HG03103 (cell line): Measurements from ENCODE around the gene PNMA1.
A peak's percentile ranks its signal among the peaks of the same experiment; 100 is the strongest.

Source experiments
- ATAC-seq: cut with Tn5 transposase; IDR thresholded peaks from one replicate; pipeline ENCODE4 v1.9.1; 2021; ENCODE audit warnings: low read depth; ENCODE audit not compliant: unreplicated experiment

PNMA1 gene, protein sequence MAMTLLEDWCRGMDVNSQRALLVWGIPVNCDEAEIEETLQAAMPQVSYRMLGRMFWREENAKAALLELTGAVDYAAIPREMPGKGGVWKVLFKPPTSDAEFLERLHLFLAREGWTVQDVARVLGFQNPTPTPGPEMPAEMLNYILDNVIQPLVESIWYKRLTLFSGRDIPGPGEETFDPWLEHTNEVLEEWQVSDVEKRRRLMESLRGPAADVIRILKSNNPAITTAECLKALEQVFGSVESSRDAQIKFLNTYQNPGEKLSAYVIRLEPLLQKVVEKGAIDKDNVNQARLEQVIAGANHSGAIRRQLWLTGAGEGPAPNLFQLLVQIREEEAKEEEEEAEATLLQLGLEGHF

DNA sequence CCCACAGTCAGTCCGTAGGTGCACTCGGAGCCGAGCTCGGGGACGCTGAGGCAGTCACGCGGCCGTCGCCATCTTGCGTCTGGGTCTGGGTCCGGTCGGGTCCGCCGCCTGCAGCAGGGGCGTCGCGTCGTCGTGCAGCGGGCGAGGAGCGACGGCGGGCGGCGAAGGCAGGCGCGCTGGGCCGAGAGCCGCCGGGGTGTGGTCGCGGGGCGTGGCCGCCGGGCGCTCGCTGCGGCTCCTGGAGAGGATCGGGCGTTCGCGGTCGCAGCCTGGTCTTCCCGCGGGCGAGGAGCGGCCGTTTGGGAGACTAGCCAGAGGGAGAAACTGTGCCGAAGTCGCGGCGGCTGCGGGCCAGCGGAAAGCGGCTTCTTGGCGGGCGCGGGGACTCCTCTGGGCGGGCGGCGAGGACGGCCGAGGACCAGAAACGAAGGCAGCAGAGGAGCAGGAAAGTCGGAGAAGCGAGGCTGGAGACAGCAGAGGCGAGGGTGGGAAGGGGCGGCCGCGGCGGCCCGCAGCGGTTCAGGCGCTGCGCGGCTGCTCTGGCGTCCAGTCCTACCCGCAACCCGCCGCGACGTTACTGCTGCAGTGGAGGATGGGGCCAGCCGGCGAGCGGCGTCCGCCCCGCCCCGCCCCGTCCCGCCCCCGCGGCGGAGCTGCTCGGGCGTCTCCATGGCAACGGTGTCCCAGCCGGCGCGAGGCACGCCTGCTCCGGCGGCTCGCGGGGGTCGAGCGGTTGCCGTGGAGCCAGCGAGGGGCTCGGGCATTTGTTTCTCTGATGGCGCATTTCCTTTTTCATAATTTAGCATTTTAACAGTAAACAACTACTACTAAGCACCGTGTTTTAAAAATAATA is at the start of gene PNMA1:
PNMA1 (minus strand) TSS at position 582 of the 853 bp plus-strand sequence. CDS start 745 bp downstream, outside the sequence.
- peak; percentile 54 for ATAC-seq

DNA sequence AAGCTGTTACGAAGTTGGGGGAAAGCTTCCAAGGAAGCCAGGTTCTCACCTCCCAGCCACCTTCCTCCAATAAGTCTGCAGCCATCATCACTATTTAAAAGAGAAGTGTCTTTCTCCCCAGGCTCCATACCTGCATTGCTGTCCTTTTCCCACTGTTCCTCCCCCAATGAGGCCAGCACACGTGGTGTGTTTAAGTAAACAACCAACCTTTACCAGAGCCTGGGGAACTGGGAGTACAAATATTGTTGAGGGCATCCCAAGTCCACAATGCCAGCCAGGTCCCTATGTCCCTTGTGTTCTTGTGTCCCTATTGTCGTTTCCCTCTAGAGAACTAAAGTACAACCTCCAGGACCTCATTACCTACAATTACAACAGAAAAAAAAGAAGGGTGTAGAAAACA is 49.2 kb upstream of the PNMA1 start:
- no peak for ATAC-seq

DNA sequence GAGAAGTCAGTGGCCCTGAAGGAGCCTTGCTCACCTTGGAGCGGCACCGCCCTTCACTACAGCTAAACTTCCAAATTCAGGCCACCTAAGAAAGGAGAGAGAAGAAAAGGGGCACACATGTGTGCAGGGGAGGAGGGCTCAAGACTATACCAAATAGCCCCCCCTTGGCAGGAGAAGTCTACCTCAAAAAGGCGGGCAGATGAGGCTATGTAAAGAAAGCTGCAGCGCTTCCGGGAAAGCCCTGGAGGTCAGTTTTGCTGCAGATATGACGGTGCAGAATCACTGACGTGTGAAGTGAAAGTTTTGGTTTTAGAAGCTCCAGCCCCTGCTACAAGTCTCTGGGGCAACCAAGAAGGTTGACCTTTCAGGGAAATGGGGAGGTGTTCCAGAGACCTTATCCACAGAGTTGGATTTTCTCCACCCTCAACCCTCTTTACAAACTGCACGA is 48.2 kb upstream of the PNMA1 start:
- no peak for ATAC-seq

DNA sequence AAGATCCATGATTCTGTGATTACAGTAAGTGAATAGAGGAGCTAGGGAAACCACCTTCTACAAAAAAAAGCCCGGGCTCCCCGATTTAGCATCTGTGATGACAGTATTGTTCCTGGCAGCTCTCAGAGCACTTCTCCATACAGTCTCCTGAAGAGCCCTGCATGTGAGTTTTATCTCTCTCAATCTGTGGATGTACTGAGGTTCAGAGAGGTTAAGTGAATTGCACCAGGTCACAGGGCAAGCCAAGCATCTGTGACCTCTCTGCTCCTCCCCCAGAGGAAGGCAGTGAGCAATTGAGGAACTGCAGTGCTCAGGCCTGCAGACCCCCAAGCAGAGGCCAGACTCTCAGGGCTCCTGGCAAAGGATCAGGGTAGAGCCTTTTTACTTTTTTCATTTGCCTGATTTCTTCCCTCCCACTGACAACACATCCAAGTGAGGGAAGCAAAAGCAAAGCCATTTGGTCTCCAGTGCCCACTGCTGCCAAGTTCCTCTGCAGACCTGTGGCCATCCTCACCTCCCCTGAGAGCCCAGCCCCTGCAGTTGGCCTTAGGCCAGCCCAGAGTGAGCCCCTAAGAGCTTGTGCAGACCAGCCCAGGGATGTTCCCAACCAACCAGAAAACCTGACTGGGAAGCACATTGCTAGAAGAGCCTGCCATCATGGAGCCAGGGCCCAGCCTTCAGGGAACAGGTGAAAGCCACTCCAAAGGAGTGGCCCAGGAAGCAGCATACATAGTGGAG is 47.6 kb upstream of the PNMA1 start:
- ATAC-seq, result no peak

DNA sequence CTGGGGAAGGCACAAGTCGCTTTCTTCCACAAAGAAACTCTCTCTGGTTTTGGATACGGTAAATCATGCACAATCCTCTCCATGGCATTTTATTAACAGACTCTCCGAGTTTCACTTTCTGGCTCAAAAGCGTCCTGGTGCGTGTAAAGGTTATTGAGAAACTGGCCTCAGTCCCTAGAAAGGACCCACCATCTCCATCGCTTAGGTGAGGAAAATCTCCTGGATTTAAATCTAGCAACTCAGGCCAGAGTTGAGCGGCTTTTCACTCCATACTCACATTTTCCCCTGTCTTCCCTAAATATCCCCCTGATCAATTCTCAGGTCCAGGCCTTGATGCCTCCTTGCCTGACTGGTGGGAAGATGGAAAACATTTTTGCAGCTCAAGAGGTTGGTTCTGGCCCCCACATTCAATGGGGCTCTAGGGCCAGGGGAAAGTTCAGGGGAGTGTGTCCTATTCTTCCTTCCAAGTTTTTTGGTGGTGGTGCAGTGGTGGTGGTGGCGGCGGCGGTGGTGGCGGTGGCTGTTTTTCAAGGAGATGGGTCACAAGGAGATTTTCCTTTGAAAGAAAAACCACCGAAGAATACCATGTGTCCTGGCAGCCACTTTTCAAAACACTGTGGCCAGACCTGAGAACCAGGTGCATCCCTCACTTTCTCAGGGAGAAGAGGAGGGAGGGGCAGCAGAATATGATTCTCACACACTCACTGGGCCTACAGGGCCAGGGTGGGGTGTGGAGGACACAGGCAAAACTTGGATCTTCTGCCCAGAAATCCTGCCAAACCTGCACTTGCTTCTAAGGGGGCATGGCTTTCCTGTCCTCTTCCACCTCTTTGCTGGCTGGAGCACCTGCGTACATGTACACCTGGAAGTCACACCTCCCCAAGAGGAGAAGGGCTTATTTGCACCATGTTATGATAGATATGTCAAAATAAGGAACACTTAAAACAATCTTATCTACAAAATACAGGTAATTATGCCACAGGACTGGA is 46.7 kb upstream of the PNMA1 start:
- no peak for ATAC-seq

DNA sequence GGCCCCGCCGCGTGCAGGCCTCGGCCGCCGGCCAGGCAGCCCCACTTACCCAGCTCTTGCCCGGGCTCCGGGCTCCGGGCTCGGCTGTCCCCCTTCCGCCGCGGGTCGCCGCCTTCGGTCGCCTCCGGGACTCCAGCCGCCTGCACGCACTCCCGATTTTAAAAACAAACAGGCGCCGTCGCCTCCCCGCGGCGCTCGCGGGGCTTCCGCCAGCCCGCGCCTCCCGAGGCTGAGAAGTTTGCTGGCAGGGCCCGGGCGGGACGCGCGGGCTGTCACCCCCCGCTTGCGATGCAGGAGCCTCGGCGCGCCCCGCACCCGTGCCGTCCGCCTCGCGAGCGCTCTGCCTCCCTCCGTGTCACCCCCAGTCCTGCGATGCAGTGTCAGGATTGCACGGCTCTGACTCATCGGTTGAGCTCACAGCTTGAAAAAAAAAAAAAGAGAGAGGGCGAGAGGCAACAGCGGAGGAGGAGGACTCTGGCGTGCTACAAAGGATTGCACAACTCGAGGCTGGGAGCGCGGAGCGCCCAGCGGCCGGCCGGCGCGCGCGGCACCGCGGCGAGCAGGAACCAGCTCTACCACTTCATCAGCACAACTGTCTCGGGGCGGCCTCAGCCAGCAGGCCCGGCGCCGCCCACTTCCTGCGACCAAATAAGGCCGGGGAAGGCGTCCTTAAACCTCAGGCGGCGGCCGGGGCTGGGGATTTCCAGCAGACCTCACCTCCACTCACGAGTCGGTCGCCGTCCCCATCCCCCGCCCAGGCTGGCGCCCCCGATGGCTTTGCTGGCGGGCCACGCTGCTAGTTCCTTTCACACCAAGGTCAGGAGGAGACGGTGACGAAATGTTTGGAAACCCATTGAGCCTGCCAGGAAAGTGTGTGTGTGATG is 45.8 kb upstream of the PNMA1 start:
- peak; percentile 45 for ATAC-seq

DNA sequence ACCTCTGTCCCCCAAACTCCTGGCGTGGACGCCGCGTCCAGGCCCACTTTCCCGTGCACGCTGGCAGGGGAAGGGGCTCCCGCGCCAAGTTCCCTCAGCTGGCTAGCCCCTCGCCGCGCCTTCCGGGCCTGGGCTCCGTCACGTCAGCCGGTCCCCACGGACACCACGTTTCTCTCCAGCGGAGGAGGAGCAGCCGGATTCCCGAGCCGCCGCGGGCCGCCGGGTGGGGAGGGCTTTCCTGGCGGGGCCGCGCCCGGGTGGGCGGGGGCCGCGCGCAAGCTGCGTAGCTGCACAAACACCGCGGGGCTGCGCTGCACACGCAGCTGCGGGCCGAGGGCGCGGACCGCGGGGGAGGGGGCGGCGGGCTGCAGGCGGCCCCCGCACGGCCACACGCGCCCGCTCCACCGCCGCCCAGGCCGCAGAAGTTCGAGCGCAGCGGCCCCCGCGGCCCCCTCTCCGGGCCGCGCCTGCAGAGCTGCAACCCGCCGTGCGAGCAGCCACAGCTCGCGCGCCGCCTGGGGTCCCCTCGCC is 45.1 kb upstream of the PNMA1 start:
- ATAC-seq, result no peak

DNA sequence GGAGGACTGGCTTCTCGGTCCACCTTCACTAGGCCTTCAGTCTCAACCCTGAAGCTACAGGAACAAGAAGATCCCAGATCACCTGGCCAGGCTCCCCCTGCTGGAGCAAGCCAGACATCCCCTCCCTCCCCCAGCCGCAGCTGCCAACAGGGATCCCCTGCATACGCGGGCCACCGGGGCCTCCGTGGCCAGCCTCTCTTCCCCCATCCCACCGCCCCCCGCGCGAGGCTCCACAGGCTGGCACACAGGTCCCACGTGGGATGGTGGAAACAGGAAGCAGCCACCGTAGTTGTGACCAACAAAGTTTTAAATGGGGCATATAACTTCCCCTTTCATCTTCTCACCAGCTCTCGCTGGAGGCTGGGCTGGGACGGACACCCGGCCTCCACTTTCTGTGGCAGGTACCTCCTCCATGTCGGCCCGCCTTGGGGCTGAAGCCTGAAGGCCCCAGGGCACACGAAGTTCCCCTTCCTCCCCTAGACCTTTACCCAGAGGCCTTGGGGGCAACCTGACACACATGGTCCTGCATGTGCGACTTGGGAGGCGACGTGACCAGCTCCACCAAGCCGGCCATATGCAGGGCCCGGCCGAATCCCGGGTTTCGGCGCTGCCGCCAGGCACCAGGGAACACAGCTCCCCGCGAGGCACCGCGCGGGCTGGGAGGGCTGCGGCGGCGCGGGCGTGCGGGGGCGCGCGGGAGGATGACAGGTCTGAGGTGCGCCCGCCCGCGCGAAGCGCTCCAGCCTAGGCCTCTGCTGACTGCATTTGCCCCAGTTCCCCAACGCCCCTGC is 44.4 kb upstream of the PNMA1 start:
- ATAC-seq, result no peak

DNA sequence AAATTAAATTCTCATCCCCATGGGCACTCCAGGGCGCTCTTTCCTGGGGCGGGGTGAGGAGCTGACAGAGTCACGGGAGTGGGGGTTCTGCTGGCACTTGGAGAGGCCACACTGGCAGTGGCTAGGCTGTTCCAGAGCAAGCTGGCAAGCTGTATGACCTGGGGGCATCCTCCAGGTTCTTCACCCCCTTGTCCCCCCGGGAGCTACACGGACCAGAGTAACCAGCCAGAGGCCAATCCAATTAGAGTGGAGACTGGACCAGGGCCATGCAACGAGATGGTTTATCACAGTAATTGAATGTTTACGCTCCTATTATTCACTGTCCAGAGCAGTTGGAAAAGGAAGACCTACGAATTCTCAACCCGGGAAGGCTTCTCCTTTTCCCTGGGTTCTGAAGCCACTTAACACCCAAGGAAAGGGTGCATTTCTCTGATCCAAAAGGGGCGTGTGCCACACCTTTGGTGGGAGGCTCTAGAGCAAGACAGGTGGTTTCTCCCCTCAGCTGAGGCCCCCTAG is 43.8 kb upstream of the PNMA1 start:
- ATAC-seq, result no peak

DNA sequence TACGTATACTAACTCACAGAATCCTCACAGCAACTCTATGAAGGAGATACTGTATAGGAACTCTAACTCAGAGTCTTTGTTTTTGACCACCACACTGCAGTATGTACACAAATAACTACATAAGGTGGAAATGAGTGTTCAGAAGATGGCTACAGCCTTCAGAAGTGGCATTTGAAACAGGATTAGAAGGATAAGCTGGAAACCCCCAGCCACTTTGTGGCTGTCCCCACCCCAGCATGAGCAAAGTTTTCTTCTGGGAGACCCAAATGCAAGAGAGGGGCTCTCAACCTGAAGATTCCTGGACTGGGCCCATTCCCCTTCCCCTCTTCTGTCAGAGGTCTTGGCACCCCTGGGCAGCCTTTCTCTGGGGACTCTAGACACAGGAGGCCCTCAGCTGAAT is 43.2 kb upstream of the PNMA1 start:
- no peak for ATAC-seq

DNA sequence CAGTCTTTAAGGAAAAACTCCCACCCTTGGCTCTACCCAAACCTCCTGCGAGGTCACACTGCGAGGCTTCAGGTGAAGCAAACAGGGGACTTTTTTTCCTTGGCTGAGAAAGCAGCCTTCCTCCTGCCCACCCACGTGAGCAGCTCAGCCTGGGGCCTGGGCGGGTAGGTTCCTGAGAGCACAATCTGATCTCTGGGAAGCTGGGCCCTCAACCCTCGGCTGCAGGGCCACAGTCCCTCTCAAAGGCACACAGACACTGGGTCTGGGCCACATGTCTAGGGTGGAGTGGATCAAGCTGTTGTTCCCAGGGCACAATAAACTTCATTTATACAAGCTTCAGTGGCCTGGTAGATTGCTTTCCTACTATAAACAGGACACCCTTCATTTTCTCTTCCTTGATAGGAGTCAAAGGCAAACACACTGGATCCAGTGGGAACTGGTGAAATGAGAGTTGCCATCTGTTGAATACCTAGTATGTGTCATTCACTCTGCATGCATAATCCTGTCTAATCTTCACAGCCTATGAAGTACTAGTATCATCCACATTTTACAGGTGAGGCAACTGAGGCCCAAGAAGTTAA is 41.3 kb upstream of the PNMA1 start:
- no peak for ATAC-seq

DNA sequence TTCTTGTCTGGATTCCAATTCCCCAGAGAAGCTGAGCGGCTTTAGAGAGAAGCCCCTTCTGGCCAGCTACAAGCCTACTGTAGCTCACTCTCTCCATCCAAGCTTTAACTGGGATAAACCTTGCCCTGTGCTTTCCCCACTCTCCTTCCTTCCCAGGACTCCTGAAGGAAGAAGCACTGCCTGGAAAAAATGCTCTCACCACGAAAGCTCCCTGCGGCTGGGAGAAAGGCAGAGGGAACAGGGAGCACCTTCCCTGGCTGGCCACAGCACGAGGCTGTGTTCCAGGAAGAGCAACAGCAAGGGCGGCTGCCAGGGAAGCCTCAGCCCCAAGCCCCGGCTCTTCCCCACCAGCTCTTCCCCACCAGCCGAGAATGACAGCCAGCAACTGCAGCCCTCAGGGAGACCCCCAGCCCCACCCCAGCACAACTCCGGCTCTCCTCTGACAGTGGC is 40.8 kb upstream of the PNMA1 start:
- no peak for ATAC-seq

DNA sequence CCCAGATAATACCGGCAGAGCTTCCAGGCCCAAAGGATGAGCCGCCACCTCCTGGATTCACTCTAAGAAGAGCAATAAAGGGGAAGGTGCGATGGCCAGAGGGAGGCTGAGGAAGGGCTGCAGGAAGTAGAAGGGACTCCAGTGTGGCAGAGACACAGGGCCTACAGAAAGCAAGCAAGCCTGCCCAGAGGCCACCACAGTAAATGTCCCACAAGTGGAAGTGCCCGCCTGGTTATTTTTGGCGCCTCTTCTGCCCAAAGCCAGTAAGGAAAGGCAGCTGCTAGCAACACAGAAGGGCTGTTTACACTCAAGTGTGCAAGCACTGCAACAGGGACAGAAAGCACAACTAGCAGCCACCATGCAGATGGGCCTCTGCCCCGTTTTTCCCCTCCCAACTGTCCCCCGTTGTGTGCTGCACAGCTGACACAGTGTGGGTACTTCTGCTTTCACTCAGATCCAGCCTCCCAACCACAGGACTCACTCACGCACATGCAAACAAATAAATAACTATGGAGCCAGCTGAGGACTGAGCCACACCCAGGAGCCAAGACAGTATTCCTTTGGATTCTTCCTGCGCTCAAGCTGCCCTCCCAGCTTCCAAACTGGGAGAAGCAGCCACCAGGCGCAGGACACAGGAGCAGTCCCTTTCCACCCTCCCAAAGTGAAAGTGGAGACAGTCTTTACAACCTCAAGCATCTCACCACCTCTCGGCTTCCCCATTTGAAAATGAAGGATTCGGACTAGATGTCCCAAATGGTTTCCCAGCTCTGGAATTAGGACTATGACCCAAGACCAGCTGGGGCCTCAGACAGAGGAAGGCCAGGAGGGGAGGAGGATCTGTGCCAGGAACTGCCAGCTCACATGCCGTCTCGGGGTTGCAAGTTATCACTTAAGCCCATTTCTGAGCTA is 40.0 kb upstream of the PNMA1 start:
- ATAC-seq, result peak; percentile 37

DNA sequence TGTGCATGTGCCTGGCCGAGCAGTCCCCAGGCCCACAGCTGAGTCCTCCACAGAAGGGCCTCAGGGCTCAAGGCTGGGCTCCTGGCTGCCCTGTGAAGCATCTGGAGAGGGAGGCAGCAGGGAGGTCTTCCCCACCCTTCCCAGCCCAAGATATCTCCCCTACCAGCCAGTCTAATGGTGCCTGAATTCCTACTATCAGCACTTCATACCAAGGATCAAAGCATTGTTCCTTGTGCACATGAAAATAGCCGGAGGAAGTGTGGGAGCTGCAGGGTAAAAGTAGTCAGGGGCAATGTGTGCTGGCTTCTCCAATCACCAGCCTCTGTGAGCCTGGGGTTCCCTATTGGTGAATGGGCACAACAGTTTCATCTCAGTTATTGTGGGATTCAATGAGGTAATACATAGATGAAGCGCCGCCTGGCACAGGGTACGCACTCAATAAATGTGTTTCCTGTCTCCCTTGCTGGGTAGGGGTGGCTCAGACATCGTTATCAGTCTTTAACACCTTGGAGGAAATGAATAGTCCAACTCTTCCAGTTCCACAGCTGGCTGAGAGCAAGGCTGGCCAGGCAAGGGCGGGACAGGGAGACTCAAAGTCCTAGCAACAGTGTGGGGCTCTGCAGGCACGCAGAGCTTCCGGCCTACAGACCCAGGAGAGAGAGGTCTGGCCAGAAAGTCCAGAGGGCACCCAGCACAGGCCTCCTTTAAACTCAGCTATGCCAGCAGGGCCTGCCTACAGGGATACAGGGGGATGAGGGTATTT is 39.1 kb upstream of the PNMA1 start:
- ATAC-seq, result no peak

DNA sequence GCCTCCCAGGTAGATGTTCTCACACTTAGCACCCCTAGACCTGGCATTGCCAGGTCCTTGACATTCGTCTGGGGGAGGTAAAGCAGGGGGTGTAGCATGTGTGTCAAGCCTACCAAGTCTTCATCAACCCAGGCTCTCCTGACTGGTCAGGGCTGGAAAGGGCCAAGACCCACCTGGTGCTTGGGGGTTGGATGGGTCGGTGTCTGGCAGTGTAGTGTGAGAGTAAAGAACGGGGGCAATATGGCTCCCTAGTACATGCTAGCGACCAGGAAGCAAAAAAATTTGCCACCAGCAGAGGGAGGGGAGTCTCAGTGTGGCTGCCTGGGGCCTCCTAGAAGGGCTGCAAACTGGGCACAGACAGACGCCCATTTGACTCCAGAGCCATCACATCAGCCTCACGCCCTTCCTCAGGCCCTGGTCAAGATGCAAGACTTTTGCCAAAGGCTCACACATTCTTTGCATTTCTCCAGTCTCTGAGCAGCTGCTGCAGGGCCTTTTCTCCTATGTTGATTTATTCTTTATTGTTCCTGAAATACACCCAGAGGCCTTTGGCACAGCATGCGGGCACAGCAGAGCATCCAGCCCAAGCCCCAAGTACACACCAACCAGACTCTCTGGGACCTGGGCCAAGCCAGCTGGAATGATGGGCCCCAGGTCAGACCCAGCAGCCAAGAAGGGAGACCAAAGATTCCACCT is 38.3 kb upstream of the PNMA1 start:
- no peak for ATAC-seq
